GM18508 (cell line): ENCODE data around the gene PAQR6.

Experiments
- ATAC-seq: cut with Tn5 transposase; IDR thresholded peaks from one replicate; pipeline ENCODE4 v1.9.1; 2021; ENCODE audit warnings: moderate number of reproducible peaks; ENCODE audit not compliant: insufficient read depth, unreplicated experiment

PAQR6 gene

DNA sequence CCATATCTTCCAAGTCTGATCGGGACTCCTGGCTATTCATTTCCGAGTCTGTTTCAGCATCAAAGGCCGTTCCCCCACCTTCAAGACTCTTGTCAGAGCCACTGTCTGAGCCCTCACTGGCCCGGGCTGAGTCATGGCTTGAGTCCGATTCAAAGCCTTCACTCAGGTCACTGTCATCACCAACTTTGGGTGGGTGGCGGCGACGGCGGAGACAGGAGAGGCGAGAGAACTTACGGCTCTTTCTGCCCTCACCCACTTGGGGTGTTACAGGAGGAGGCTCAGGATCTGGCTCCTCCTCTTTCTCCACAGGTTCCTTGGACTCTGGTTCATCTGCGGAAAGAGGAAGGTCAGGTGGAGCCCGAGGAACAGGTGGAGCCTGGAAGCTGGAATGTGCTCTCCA lies 18.2 kb upstream of the PAQR6 start:
- no peak for ATAC-seq

DNA sequence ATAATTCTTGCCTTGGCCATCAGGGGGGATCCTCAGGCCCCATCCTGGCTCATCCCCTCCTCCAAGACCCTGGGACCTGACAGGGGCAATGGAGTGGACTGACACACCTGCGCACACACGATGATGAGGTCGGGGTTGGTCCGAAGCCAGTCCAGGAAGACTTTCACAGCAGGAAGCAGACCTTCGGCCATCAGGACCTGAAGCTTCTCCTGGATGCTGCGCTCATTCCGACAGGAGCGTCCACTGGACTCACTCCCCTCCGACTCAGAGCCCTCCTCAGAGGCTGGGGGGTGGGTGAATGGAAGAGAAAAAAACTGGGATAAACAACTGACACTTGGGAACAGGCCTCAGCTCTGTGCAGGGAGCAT lies 15.4 kb upstream of the PAQR6 start:
- ATAC-seq = no peak

DNA sequence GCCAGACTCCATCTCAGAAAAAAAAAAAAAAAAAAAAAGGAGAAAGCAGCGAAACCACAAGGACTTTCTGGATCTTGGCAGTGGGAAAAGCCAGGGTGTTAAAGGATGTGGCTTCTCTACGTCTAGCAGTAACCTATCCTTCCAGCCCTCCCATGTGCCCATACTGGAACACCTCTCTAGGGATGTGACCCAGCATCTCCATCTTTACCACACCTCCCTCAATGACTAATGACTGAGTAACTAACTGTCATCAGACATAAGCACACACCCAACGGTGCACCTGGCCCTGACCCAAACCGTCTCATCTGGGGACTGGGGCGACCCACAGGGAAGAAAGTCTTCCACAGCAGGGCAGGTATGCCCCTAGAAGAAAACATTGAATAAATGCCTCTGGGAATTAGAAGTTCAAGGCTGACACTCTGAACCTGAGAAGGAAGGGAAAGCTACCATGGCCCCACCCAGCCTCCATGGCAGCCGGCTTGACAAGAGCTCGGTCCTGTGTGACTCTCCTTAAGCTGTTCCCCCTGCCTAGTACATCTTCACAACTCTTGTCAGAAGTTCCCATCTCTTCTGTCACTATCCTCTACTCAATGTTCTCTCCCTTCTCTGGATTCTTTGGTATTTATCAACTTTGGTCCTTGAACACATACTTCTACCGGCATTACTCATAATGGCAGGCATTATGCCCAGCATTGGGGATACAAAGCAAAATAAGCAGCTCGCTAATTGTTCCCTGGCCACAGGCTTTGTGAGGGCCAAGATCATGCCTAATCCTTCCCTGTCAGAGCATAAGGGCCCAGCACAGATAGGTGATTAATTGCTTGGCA lies 14.8 kb upstream of the PAQR6 start:
- no peak for ATAC-seq

DNA sequence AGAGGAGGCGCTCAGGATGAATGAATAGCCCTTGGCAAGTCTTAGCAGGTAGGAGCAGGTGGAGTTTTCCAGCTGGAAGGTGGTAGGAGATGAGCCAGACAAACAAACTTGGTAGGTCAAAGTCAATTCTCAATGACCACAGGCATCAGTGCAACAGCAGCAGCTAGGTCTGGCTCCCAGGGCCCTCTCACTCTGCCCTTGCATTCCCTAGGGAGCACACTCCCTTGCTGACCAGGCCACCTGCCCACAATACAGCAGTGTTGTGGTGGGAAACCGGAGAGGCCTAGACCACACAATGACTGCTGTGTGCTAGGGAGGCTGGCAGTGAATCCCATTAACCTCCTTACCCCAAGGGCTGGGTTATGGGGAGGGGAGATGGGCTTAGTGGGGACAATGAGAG lies 13.0 kb upstream of the PAQR6 start:
- no peak for ATAC-seq

DNA sequence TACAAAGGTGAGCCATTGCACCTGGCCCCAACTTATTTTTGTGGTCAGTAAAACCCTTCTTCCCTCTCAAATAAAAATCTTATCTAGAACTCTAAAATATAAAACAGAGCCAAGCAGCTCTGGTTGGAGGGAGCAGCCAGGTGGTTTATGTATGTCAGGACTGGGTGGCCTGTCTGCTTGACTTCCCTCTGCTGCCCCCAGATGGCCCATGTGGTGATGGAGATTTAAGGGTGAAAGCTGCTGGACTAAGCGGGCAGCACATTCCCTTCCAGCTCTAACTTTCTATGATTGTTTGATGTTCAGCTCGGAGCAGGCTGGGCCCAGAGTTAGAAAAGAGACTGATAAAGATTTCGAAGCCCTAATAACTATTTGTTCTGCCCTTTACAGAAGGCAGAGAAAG lies 11.9 kb upstream of the PAQR6 start:
- ATAC-seq = no peak

DNA sequence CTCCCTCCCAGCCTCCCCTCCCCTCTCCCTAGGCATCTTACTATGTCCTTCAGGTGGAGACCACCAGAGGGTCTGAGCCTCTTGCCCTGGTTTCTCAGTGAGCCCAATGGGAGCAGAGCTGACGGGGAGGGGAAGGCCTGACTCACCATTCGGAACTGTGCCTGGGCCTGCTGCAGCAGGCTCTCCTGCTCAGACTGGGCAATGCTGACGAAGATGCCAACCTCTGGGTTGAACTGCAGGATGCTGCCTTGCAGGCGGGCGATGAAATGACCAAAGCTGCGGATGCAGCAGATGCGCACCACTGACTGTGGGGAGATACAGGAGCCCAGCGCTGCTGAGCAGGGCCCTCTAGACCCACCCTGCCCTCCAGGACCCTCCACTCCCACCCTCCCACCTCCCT lies 11.0 kb upstream of the PAQR6 start:
- no peak for ATAC-seq

DNA sequence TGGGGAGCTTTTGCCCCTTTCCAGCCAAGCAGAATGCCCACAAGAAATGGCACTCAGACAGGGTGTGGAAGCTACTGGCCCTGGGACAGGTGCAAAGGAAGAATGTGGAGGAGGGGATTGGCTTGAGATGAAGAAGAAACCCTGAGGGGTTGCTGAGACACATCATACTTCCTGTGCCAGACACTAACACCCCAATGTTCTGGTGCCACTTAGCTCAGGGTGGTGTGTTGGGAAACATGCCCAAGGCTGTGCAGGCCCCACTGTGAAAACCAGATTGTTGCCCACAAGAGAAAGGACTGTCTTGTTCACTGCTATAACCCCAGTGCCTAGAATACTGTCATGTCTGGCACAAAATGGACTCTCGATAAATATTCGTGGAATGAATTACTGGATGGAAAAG lies 9.9 kb upstream of the PAQR6 start:
- ATAC-seq = no peak

DNA sequence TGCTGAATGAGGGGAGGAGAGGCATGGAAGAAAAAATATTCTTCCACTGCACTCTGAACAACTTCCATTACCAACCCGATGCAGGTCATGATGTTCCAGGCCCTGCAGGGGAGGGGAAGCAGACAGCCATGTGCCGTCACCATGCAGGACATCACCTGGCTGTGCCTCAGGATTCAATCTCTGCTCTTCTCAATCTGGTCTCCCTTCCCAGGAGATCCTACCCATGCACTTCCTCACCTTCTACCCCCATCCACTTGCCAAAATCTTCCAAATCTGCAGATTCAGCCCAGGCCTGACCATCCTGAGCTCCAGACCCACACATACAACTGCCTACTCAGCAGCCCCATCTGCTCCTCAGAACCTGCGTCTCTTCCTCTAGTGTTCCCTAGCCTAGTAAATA lies 5.8 kb upstream of the PAQR6 start:
- no peak for ATAC-seq

DNA sequence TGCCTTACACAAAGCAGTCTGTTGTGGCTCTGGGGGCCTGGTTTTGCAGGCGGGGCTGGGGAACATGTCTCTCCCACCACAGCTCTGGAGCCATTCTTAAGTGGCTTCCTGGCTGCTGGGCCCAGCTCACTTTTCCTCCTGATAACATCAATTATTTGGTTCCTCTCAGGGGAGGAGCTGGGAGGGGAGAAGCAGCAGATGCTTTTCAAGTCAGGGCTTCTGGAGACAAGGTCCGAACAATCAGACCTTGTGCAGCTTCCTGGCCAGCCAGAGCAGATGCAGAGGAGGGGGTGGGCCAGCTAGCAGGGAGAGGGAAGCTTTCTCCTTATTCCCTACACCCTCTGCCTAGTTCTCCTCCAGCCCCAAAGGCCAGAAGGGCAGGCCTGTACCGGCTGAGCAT lies 3.7 kb upstream of the PAQR6 start:
- ATAC-seq = no peak

DNA sequence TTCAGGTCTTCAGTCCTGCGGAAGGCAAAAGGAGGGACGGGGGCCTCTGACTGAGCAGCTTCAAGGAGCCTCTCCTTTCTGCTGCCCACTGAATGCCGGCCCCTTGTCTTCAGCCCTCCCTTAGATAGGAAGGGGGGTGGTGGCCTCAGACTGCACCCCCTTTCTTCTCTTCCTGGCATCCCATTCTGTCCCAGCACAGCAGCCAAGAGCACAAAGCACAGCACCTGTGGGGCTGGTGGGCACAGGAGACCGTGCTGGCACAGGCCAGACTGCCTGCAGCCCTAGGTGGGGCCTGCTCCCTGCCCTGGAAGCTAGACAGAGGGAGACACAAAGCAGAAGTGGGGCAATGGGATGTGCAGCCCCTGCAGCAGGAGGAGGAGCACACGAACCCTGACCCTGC lies 1.7 kb upstream of the PAQR6 start:
- ATAC-seq = no peak

DNA sequence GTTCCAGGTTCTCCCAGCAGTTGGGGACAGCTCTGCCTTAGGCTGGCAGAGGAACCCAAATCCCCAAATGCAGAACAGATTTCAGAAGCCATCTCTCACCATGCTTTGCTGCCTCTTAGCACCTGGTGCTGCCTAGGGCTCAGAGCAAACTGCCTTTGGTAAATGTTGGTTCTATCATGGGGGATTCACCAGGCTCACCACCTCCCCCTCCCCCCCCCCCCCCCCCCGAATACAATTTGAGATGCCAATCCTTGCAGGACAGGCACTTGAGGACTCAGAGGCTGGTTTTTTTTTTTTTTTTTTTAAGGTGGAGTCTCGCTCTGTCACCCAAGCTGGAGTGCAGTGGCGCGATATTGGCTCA lies 447 bp upstream of the PAQR6 start:
- ATAC-seq = no peak

DNA sequence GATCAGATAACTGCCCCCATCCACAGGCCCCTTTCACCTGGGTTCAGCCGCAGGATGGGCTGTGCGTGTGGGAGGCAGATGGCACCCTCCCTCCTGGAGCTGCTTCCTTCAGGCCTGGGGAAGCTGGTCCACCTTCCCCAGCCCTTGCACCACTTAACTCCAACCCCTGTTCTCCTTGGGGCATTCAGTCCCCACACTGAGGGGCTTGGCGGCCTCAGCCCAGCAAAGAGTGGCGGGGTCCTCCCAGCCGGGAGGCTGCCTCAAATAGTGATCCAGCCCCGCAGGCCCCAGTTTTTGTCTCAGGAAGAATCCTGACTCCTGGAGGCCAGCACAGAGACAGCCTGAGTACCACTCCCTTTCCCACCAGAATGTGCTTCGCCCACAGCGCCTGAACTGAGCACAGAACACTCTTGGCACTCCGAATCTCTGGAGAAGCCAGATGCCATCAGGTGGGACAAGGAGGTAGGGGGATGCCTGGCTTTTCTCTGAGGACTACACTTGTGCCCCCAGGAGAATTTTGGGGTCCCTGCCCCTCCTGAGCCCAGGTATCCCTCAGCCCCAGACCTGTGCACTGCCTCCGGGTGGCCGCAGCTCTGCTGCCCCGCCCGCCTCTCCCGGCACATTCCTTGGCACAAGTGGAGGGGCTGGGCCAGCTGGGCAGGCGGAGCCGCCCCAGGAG lies 936 bp downstream of the PAQR6 start:
- ATAC-seq = no peak

DNA sequence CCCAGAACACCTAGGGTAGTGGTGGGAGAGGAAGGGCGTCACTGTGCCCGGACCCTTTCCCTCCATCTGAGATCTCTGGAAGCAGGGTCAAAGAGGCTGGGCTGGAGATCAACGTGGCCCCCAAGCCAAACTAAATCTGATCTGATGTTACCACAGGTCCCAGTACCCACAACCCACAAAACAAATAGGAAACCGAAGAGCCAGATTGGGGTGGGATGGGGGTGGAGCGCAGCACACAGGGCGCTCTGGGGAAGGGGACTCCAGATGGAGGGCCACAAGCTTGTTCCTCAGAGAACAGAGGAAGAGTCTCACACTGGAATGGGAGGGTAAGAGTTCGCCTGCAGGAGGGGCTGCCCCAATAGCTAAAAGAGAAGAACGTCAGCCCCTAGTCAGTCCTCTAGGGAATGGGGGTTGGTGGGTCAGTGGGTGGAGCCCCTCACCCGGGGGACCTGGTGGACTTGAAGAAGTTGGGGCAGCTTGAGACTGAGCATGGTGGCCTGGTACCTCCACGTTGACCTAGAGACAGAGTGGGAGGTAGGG lies 1.5 kb downstream of the PAQR6 start:
- no peak for ATAC-seq

DNA sequence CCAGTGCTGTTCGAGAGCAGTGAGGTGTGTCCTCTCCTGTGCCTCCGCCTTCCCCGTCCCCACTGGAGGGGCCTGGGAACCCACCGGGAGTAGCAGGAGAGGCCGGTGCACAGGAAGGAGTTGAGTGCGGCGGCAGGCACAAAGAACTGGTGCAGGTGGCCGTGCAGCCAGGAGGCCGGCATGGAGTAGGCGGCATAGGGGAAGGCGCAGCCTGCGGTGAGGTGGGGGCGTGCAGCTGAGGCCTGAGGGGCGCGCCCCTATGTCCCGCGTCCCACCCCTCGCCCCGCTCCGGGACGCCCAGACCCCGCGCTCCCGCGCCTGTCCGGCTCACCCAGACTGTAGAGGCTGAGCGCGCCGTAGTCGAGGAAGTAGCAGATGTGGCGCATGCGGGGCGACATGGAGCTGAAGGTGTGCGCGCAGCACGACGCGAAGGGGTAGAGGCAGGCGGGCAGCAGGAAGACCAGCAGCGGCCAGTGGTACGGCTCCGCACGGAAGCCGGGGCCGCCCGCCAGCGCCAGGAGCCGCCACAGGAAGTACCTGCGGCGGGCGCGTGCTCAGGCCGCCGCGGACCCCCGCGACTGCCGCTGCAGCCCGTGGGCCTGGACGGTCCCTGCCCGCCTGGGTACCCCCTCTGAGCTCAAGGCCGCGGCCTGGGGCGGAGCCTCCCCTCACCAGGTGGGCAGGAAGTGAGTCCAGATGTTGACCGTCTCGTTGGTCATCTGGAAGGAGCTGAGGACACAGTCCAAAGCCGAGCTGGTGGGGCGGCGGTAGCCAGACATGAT lies 2.2 kb downstream of the PAQR6 start:
- no peak for ATAC-seq

DNA sequence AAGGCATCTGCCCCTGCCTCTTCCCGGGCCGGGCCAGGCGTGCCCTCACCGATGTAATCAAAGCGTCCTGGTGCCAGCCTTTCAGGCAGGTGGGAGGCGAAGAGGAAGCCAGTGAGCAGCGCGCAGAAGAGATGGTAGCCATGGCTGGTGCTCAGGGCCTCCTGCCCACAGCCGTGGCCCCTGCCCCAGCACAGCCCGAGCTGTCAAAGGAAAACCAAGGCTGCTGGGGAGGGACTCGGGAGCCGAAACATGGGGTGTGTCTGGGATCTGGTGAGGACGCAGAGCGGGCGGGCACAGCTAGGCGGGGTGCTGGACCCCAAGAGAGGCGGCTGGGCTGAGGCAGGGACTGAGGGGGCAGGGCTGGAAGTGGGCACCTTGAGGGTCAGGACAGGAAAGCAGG lies 3.1 kb downstream of the PAQR6 start:
- ATAC-seq = no peak

DNA sequence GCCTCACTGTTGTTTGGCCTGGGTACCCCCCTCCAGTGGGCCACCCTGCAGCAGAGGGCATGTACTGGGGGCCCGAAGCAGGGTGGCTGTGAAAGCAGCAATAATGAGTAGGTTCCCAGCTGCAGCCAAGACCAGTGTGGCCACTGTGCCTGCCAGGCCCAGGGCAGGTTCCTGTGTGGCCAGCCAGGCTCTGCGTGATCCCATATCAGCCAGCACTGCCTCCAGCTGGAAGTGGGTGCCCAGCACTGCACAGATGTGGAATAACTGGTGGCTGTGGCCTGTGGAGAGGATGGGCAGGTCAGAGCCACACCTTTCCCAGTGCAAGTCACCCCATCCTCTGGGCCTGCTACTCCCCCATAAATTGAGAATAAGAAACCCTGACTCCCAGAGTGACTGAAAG lies 3.7 kb downstream of the PAQR6 start:
- ATAC-seq = no peak

DNA sequence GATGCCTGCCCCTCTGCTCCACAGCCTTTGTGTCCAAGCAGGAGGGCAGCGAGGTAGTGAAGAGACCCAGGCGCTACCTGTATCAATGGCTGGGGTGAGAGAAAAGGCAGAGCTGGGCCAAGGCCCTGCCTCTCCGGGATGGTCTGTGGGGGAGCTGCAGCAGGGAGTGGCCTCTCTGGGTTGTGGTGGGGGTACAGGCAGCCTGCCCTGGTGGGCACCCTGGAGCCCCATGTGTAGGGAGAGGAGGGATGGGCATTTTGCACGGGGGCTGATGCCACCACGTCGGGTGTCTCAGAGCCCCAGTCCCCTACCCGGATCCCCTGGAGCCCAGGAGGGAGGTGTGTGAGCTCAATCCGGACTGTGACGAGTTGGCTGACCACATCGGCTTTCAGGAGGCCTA lies 5.1 kb downstream of the PAQR6 start:
- ATAC-seq = no peak

DNA sequence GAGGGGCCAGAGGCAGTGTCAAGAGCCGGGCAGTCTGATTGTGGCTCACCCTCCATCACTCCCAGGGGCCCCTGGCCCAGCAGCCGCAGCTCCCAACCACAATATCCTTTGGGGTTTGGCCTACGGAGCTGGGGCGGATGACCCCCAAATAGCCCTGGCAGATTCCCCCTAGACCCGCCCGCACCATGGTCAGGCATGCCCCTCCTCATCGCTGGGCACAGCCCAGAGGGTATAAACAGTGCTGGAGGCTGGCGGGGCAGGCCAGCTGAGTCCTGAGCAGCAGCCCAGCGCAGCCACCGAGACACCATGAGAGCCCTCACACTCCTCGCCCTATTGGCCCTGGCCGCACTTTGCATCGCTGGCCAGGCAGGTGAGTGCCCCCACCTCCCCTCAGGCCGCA lies 5.9 kb downstream of the PAQR6 start, which contains the start of gene BGLAP:
BGLAP (plus strand) TSS at position 259 of the 400 bp plus-strand sequence; CDS start at position 307, 48 bp downstream.
- ATAC-seq = no peak

DNA sequence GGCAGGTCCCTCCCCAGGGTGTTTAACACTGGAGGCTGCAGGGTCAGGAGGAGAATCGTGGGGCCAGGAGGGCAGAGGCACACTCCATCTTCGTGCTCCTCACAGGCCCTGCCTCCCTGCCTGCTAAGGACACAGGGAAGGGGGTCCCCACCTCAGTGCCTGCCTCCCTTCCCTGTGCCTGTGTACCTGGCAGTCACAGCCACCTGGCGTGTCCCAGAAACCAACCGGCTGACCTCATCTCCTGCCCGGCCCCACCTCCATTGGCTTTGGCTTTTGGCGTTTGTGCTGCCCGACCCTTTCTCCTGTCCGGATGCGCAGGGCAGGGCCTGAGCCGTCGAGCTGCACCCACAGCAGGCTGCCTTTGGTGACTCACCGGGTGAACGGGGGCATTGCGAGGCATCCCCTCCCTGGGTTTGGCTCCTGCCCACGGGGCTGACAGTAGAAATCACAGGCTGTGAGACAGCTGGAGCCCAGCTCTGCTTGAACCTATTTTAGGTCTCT lies 6.5 kb downstream of the PAQR6 start:
- no peak for ATAC-seq

DNA sequence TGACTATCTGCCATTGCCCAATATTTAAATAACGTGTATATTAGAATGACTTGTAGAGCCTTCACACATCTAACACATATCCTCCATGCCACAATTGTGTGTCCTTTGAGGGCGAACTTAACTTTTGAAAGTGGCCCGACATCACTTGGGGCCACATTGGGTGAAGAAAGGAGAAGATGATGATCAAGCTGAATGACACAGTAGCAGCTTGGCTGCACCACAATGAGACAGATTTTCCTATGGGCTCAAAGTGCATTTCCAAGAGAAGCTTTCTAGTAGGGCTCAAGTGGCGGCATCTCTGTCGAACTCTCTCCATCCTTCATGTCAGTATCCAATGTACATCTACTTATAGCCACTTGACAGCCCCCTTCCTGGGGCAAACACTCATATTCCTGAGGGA lies 9.6 kb downstream of the PAQR6 start:
- no peak for ATAC-seq

DNA sequence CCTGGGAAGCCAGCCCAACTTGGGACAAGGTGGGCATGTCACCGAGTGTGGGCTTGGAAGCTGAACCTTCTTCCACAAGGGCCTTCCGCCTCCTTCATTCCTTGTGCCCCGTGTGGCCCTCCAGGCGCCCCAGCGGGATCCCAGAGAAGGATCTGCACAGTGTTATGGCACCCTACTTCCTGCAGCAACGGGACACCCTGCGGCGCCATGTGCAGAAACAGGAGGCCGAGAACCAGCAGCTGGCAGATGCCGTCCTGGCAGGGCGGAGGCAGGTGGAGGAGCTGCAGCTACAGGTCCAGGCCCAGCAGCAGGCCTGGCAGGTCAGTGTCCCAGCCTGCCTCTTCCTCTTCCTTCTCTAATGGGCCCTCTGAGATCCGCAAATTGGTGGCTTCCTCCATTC lies 11.7 kb downstream of the PAQR6 start:
- ATAC-seq = no peak
